AG10803 (cell line): ENCODE measurements around the gene PIK3R1.

Experiments
- DNase-seq: peaks from one replicate; pipeline ENCODE4 v3.0.0; 2010; ENCODE audit warnings: low read depth
- H3K4me3 ChIP-seq: 2 replicates; pipeline ENCODE4 v1.5.1; 2011; ENCODE audit warnings: mild to moderate bottlenecking, low read length, control low read depth
- TF ChIP-seq, protein P1 (sequence below): conservative IDR thresholded peaks from 2 replicates; pipeline ENCODE4 v1.5.1; 2011; ENCODE audit warnings: mild to moderate bottlenecking, low read length, control low read depth, inconsistent platforms

Gene PIK3R1

GRCh38 chr5:68221488-68221887 is 5.9 kb downstream of the PIK3R1 start:
- no peak overlapping the region for H3K4me3 ChIP-seq
- DNase-seq = no peak
- TF ChIP-seq, protein P1, sequence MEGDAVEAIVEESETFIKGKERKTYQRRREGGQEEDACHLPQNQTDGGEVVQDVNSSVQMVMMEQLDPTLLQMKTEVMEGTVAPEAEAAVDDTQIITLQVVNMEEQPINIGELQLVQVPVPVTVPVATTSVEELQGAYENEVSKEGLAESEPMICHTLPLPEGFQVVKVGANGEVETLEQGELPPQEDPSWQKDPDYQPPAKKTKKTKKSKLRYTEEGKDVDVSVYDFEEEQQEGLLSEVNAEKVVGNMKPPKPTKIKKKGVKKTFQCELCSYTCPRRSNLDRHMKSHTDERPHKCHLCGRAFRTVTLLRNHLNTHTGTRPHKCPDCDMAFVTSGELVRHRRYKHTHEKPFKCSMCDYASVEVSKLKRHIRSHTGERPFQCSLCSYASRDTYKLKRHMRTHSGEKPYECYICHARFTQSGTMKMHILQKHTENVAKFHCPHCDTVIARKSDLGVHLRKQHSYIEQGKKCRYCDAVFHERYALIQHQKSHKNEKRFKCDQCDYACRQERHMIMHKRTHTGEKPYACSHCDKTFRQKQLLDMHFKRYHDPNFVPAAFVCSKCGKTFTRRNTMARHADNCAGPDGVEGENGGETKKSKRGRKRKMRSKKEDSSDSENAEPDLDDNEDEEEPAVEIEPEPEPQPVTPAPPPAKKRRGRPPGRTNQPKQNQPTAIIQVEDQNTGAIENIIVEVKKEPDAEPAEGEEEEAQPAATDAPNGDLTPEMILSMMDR = no peak

DNA sequence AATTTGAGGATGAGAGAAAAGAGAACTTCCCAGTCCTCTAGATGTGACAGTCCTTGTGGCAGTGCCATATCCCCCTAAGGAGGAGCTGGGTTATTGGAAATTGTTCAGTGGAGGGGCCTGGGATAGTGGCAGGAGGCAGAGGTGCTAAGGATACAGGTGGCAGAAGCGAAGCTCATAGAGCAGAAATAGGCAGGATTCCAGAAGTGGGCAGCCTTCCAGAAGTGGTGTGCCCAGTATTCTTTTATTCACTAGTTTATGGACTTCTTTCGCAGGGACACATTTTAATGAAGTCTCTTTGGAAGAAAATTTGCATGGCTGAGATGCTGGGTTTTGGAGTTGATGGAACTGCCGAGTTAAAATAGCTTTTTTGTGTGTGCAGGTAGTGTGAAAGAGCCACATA is 6.8 kb downstream of the PIK3R1 start:
- TF ChIP-seq, protein P1 = no peak
- no peak for DNase-seq
- H3K4me3 ChIP-seq = no peak overlapping the region

DNA sequence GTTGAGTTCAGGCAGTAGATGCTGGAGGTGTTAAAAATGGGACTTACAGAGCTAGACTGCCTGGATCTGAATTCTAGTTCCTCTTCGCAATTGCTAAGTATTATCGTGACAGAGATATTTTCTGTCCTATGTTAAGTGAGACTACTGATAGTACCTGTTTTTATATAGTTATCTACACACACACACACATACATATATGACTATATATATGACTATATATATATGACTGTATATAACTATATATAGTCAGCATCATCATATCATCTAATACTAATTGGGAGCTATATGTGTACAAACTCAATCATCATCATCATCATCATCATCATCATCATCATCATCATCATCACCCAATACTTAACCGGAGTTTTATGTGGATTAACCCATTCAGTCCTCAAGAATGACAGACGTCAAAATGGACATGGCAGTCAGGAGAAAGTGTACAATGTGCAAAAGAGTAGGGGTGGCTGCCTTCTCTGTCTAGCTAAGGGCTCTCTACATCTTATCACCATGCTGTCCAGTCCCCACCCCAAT is 7.3 kb downstream of the PIK3R1 start:
- H3K4me3 ChIP-seq = no peak overlapping the region
- DNase-seq = no peak
- TF ChIP-seq, protein P1 = no peak

GRCh38 chr5:68223904-68224303 is 8.3 kb downstream of the PIK3R1 start:
- TF ChIP-seq, protein P1 = no peak
- DNase-seq = no peak
- H3K4me3 ChIP-seq = no peak overlapping the region

- DNase-seq = no peak
- TF ChIP-seq, protein P1 = no peak
- no peak overlapping the region for H3K4me3 ChIP-seq
Measured at GRCh38 chr5:68224509-68225187, 9.1 kb downstream of the PIK3R1 start.

DNA sequence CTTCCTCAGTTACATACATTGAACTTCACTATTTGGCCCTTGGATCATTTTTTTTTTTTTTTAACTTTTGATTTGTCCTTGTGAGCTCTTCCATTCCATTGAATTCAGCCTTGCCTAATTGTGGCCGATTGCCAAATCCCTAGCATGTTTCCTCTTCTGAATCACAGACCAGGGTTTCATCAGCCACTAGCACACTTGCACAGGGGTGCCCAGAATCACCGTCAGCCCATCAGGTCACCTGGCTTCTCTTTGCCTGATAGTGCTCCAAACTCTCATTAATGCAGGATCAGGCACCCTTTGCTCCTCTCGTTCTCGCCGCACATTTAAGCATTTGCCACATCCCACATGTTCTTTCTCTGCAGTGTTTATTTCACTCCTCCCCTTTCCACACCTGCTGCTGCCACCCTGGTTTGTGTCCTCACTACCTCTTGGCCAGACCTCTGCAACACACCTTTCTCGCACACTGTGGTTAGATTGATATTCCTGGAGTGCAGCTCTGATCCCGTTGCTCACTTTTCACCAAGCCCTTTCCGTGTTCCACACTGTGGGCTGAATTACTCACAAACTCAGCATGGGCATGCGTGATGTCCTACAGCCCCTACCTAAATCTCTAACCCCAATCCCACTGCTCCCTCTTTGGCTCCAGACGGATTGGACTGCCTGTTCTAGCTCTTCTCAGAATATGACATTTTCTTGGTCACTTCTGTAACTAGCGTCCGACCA is 9.8 kb downstream of the PIK3R1 start:
- peak; percentile 94 for DNase-seq
- no peak overlapping the region for H3K4me3 ChIP-seq

More for the DNA sequence above, 9.8 kb downstream of the PIK3R1 start:
- TF ChIP-seq, protein P1 = no peak
